HG03571 (cell line): ENCODE data around the gene DCTN3.

ENCODE experiments used
- ATAC-seq: cut with Tn5 transposase; IDR thresholded peaks from one replicate; pipeline ENCODE4 v1.9.1; 2021; ENCODE audit not compliant: unreplicated experiment

DCTN3 gene

GRCh38 chr9:34624475-34625185 is 4.3 kb upstream of the DCTN3 start:
- ATAC-seq: no peak

GRCh38 chr9:34623374-34624235 is 3.3 kb upstream of the DCTN3 start:
- no peak for ATAC-seq

GRCh38 chr9:34615132-34615531 is 5.2 kb downstream of the DCTN3 start:
- ATAC-seq: no peak

- ATAC-seq: no peak
These were observed 7.4 kb downstream of the DCTN3 start for GRCh38 chr9:34612788-34613390.

- peak; percentile 81 for ATAC-seq
These were observed 8.2 kb downstream of the DCTN3 start, which contains the start of gene RPP25L for GRCh38 chr9:34611811-34612787. Gene RPP25L, minus strand, starts transcription at chr9:34612097. Its CDS starts 801 bp downstream, at chr9:34611296.

- no peak for ATAC-seq
These were observed 9.0 kb downstream of the DCTN3 start for GRCh38 chr9:34611251-34611810.

- ATAC-seq: no peak
These were observed 9.7 kb downstream of the DCTN3 start for GRCh38 chr9:34610434-34611206.

GRCh38 chr9:34607331-34607730 is 13.0 kb downstream of the DCTN3 start:
- no peak for ATAC-seq

- ATAC-seq: no peak
These were observed 13.4 kb downstream of the DCTN3 start for GRCh38 chr9:34606905-34607304.

- no peak for ATAC-seq
These were observed 14.1 kb downstream of the DCTN3 start for GRCh38 chr9:34606190-34606589.

- ATAC-seq: no peak
These were observed 16.6 kb downstream of the DCTN3 start for GRCh38 chr9:34603610-34604231.

GRCh38 chr9:34601937-34602573 is 18.2 kb downstream of the DCTN3 start:
- no peak for ATAC-seq

- ATAC-seq: no peak
These were observed 19.4 kb downstream of the DCTN3 start for GRCh38 chr9:34600908-34601307.

- ATAC-seq: no peak
These were observed 20.7 kb downstream of the DCTN3 start for GRCh38 chr9:34599546-34599945.

GRCh38 chr9:34594177-34594576 is 26.1 kb downstream of the DCTN3 start:
- ATAC-seq: no peak

- no peak for ATAC-seq
These were observed 27.2 kb downstream of the DCTN3 start for GRCh38 chr9:34592895-34593601.

- no peak for ATAC-seq
These were observed 28.1 kb downstream of the DCTN3 start for GRCh38 chr9:34591917-34592866.
